NB4 (cell line): ENCODE data around the gene RMI2.

Experiments
- MAX ChIP-seq: IDR thresholded peaks from 2 replicates; pipeline ENCODE4 v1.6.1; 2011; ENCODE audit warnings: low read depth, low read length
- MYC ChIP-seq: IDR thresholded peaks from 2 replicates; pipeline ENCODE4 v1.6.1; 2011; ENCODE audit warnings: low read depth, low read length
- POLR2A ChIP-seq: IDR thresholded peaks from 2 replicates; pipeline ENCODE4 v1.6.1; 2011; ENCODE audit warnings: mild to moderate bottlenecking; ENCODE audit not compliant: insufficient read length; ENCODE audit errors: extremely low read depth
- TF ChIP-seq, protein P1 (sequence below): IDR thresholded peaks from one replicate; pipeline ENCODE4 v1.5.1; 2012; ENCODE audit warnings: low read depth, low read length

DNA sequence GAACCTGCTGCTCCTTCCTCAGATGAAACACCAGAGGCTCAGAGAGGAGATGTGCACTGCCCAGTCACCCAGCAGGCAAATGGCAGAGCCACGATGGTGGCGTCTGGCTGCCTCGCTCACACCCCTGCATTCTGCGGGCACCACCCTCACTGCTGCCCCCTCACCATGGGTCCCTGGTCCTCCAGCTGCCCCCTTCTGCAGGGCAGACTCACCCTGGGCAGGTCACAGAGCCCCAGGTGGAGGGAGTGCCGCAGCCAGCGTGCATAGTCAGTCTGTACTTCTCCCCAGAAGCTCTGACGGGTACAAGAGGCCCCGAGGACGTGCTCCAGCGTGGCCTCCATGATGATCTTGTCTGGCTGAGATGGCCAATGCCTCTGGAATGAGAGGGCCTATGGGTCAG, 52.9 kb downstream of the RMI2 start:
- TF ChIP-seq, protein P1, sequence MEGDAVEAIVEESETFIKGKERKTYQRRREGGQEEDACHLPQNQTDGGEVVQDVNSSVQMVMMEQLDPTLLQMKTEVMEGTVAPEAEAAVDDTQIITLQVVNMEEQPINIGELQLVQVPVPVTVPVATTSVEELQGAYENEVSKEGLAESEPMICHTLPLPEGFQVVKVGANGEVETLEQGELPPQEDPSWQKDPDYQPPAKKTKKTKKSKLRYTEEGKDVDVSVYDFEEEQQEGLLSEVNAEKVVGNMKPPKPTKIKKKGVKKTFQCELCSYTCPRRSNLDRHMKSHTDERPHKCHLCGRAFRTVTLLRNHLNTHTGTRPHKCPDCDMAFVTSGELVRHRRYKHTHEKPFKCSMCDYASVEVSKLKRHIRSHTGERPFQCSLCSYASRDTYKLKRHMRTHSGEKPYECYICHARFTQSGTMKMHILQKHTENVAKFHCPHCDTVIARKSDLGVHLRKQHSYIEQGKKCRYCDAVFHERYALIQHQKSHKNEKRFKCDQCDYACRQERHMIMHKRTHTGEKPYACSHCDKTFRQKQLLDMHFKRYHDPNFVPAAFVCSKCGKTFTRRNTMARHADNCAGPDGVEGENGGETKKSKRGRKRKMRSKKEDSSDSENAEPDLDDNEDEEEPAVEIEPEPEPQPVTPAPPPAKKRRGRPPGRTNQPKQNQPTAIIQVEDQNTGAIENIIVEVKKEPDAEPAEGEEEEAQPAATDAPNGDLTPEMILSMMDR, result no peak
- TF ChIP-seq POLR2A, result no peak
- TF ChIP-seq MAX, result no peak
- no peak for TF ChIP-seq MYC
